ENCODE results near the gene C15orf39. TPM values are rescaled to one million over a fixed set of nuclear protein-coding genes. Genes with fewer than 3 reads are reported as not detected.

C15orf39 gene
- total and polyA plus RNA-seq, 2 of the 13 experiments (the other 11 are each of a cell fraction or from before 2014, with no cell fraction given), result 6.2 to 13.5 TPM

- BruUV-seq (replicated peaks), result no TSS peak
- in situ Hi-C loops (cut with HindIII; ENCODE audit: extremely low pct_ligation_motif_present, low pct_unique_long_range_greater_than_20kb) (loop anchor here (5.0 kb wide), 1 partner anchor 49 kb away; the partner anchor contains the start of gene C15orf39), intact Hi-C loops (cut with micrococcal nuclease; ENCODE audit: unreplicated experiment) (no loop called here)
- H3K36me3 ChIP-seq (replicated peaks in 1 of 2; ENCODE audit: control insufficient read depth in 1 of 2, insufficient read depth in 2 of 2, low read length in 2 of 2), result no peaks in the 10 kb centered on the region
- H3K4me3 ChIP-seq (replicated peaks in 1 of 3; ENCODE audit: insufficient read depth in 1 of 3, low read depth in 2 of 3, low read length in 3 of 3), result no peak overlapping the region
- peak overlapping the region; percentile 13; the same call in 1 of the 2 replicates for H3K4me2 ChIP-seq (ENCODE audit: low read depth, low read length)
- H3K4me1 ChIP-seq (ENCODE audit: insufficient read depth, low read length), result peaks cover 67% of the 10 kb centered on the region
- H3K9me3 ChIP-seq (ENCODE audit: low read length), result no peaks in the 10 kb centered on the region
- ChIA-PET CTCF (ENCODE audit: low intra/inter-chr PET ratio, low total read pairs) (no interaction called here), POLR2A (interaction anchor here (0.6 to 1.6 kb wide), 9 partner anchors 9 to 489 kb away, joined by 3 to 10 read pairs (median 3); partner anchors contain the start of gene C15orf39)
- FAIRE-seq, result peak; percentile 67
- H2AFZ ChIP-seq (ENCODE audit: low read length), result no peak overlapping the region
- peak; percentile 67 for ATAC-seq
- peak overlapping the region; percentile 28; the same call in 1 of the 2 replicates for H3K9ac ChIP-seq (ENCODE audit: insufficient read depth, low read depth, low read length)
- DNase-seq (ENCODE audit: low spot score), result peak; percentile 82
- H3K27me3 ChIP-seq (ENCODE audit: control insufficient read depth in 1 of 2, insufficient read depth in 2 of 2, low read length in 2 of 2), result no peaks in the 10 kb centered on the region
- peak overlapping the region; percentile 5 for H3K27ac ChIP-seq (ENCODE audit: extremely low read length, insufficient read depth, low read length)
- 68% methylated on average over 4 of the region's 4 CpGs for WGBS (ENCODE audit: low lambda C conversion rate)
- no peaks in the 10 kb centered on the region for H4K20me1 ChIP-seq (ENCODE audit: insufficient read depth, low read length)
- H3K79me2 ChIP-seq (ENCODE audit: insufficient read depth, low read length), result no peaks in the 10 kb centered on the region
- no peak for TF ChIP-seq CENPX (CRISPR knock-in tag; IDR thresholded peaks at IDR 0.05)
- no peak for TF ChIP-seq HBP1 (CRISPR knock-in tag; IDR thresholded peaks at IDR 0.05; ENCODE audit: low read depth)
- peak; percentile 86 for TF ChIP-seq NFYB (CRISPR knock-in tag; IDR thresholded peaks at IDR 0.05)
- TF ChIP-seq ZSCAN12 (CRISPR knock-in tag; IDR thresholded peaks at IDR 0.05), result no peak
- TF ChIP-seq, protein P1, sequence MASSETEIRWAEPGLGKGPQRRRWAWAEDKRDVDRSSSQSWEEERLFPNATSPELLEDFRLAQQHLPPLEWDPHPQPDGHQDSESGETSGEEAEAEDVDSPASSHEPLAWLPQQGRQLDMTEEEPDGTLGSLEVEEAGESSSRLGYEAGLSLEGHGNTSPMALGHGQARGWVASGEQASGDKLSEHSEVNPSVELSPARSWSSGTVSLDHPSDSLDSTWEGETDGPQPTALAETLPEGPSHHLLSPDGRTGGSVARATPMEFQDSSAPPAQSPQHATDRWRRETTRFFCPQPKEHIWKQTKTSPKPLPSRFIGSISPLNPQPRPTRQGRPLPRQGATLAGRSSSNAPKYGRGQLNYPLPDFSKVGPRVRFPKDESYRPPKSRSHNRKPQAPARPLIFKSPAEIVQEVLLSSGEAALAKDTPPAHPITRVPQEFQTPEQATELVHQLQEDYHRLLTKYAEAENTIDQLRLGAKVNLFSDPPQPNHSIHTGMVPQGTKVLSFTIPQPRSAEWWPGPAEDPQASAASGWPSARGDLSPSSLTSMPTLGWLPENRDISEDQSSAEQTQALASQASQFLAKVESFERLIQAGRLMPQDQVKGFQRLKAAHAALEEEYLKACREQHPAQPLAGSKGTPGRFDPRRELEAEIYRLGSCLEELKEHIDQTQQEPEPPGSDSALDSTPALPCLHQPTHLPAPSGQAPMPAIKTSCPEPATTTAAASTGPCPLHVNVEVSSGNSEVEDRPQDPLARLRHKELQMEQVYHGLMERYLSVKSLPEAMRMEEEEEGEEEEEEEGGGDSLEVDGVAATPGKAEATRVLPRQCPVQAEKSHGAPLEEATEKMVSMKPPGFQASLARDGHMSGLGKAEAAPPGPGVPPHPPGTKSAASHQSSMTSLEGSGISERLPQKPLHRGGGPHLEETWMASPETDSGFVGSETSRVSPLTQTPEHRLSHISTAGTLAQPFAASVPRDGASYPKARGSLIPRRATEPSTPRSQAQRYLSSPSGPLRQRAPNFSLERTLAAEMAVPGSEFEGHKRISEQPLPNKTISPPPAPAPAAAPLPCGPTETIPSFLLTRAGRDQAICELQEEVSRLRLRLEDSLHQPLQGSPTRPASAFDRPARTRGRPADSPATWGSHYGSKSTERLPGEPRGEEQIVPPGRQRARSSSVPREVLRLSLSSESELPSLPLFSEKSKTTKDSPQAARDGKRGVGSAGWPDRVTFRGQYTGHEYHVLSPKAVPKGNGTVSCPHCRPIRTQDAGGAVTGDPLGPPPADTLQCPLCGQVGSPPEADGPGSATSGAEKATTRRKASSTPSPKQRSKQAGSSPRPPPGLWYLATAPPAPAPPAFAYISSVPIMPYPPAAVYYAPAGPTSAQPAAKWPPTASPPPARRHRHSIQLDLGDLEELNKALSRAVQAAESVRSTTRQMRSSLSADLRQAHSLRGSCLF (CRISPR knock-in tag; IDR thresholded peaks at IDR 0.05; ENCODE audit: borderline replicate concordance), result no peak
- no peak for TF ChIP-seq ZNF768 (CRISPR knock-in tag; IDR thresholded peaks at IDR 0.05)
- 0 out of 2 replicates have a peak, but pooled peaks have one; percentile 17 for TF ChIP-seq GATAD1 (CRISPR knock-in tag; IDR thresholded peaks at IDR 0.05)
- no peak for TF ChIP-seq LCORL (IDR thresholded peaks at IDR 0.05)
- no peak for TF ChIP-seq LCORL (CRISPR knock-in tag; IDR thresholded peaks at IDR 0.05)
- TF ChIP-seq ZC3H4 (CRISPR knock-in tag; IDR thresholded peaks at IDR 0.05; ENCODE audit: borderline replicate concordance), result no peak
- no peak for TF ChIP-seq ZNF350 (CRISPR knock-in tag; IDR thresholded peaks at IDR 0.05; ENCODE audit: borderline replicate concordance, low read depth)
- no peak for TF ChIP-seq TGIF2 (CRISPR knock-in tag; IDR thresholded peaks at IDR 0.05)
- peak; percentile 76; the same call in 1 of the 2 replicates for TF ChIP-seq ZMYM4 (CRISPR knock-in tag; IDR thresholded peaks at IDR 0.05)
- TF ChIP-seq, protein P2, sequence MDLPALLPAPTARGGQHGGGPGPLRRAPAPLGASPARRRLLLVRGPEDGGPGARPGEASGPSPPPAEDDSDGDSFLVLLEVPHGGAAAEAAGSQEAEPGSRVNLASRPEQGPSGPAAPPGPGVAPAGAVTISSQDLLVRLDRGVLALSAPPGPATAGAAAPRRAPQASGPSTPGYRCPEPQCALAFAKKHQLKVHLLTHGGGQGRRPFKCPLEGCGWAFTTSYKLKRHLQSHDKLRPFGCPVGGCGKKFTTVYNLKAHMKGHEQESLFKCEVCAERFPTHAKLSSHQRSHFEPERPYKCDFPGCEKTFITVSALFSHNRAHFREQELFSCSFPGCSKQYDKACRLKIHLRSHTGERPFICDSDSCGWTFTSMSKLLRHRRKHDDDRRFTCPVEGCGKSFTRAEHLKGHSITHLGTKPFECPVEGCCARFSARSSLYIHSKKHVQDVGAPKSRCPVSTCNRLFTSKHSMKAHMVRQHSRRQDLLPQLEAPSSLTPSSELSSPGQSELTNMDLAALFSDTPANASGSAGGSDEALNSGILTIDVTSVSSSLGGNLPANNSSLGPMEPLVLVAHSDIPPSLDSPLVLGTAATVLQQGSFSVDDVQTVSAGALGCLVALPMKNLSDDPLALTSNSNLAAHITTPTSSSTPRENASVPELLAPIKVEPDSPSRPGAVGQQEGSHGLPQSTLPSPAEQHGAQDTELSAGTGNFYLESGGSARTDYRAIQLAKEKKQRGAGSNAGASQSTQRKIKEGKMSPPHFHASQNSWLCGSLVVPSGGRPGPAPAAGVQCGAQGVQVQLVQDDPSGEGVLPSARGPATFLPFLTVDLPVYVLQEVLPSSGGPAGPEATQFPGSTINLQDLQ (CRISPR knock-in tag; IDR thresholded peaks at IDR 0.05), result no peak
- TF ChIP-seq, protein P3, sequence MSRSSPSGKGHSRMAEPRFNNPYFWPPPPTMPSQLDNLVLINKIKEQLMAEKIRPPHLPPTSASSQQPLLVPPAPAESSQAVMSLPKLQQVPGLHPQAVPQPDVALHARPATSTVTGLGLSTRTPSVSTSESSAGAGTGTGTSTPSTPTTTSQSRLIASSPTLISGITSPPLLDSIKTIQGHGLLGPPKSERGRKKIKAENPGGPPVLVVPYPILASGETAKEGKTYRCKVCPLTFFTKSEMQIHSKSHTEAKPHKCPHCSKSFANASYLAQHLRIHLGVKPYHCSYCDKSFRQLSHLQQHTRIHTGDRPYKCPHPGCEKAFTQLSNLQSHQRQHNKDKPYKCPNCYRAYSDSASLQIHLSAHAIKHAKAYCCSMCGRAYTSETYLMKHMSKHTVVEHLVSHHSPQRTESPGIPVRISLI (CRISPR knock-in tag; IDR thresholded peaks at IDR 0.05; ENCODE audit: borderline replicate concordance), result no peak
- no peak for TF ChIP-seq SIX1 (CRISPR knock-in tag; IDR thresholded peaks at IDR 0.05; ENCODE audit: borderline replicate concordance)
Measured at GRCh38 chr15:75153087-75153486, 48.6 kb upstream of the C15orf39 start.

Data from HepG2 (cell line).